ENCODE results near the gene NPAS4. TPM values are rescaled to one million over a fixed set of nuclear protein-coding genes. Genes with fewer than 3 reads are reported as not detected.
"Not testable (repeated sequence)": the region's sequence is repeated elsewhere in the genome, so short reads cannot be mapped to it uniquely, and the experiment has no call there.

The NPAS4 gene
- not detected for total RNA-seq
- total RNA-seq (2013), result not detected

- Histone ChIP-seq H3K36me3 (ENCODE audit: control insufficient read depth, insufficient read depth, low read length) (no peaks in the 10 kb centered on the region), H3K4me3 (ENCODE audit: low read length) (no peak within 1 kb of the TSS), H3K27me3 (ENCODE audit: control insufficient read depth, insufficient read depth, low read length) (peaks cover 26% of the 10 kb centered on the region), H3K27ac (ENCODE audit: low read length) (no peak within 1 kb of the TSS), H3K4me1 (ENCODE audit: control insufficient read depth, insufficient read depth, low read length) (peaks cover 11% of the 10 kb centered on the region), H3K9me3 (ENCODE audit: control insufficient read depth, insufficient read depth, low read length) (peaks cover 5% of the 10 kb centered on the region)
- intact Hi-C loops (cut with micrococcal nuclease), result no loop called here
- peaks cover 31 to 33% of the 10 kb centered on the region in 2 donors for H3K27me3 Mint-ChIP-seq (ENCODE audit: low read depth in 2 of 2)
- no peak for TF ChIP-seq CTCF (IDR thresholded peaks at IDR 0.05)
- peaks cover 6% of the 10 kb centered on the region in 2 donors for H3K4me1 Mint-ChIP-seq
- H3K4me3 Mint-ChIP-seq, result no peak within 1 kb of the TSS
- 12% methylated on average over 71 of the region's 71 CpGs for WGBS (ENCODE audit: insufficient coverage)
- H3K9me3 Mint-ChIP-seq, result peaks cover 0 to 4% of the 10 kb centered on the region in 2 donors
- H3K27ac Mint-ChIP-seq, result peak within 1 kb of the TSS in 1 of 2 donors; percentile 34
- ATAC-seq (no peak), DNase-seq (no peak)
- H3K36me3 Mint-ChIP-seq, result no peaks in the 10 kb centered on the region
These were observed at the start of gene NPAS4 for GRCh38 chr11:66420671-66421476. TSS of gene NPAS4 (plus strand) at chr11:66421035. CDS start at chr11:66421180, 145 bp downstream.

- Mint-ChIP-seq H3K9me3 (no peaks in the 10 kb centered on the region), H3K4me1 (no peaks in the 10 kb centered on the region), H3K27me3 (ENCODE audit: low read depth in 2 of 2) (peaks cover 0 to 10% of the 10 kb centered on the region in 2 donors), H3K27ac (peak within 1 kb of the TSS; percentile 21 to 42), H3K4me3 (peak within 1 kb of the TSS; percentile 89), H3K36me3 (no peaks in the 10 kb centered on the region)
- ATAC-seq, result peak; percentile 66 to 76 (median 67)
- Histone ChIP-seq H3K36me3 (ENCODE audit: control insufficient read depth, insufficient read depth, low read length) (no peaks in the 10 kb centered on the region), H3K4me1 (ENCODE audit: control insufficient read depth, insufficient read depth, low read length) (peaks cover 15% of the 10 kb centered on the region), H3K4me3 (ENCODE audit: low read length) (peak within 1 kb of the TSS; percentile 70), H3K9me3 (ENCODE audit: control insufficient read depth, insufficient read depth, low read length) (no peaks in the 10 kb centered on the region), H3K27me3 (ENCODE audit: control insufficient read depth, insufficient read depth, low read length) (no peaks in the 10 kb centered on the region), H3K27ac (ENCODE audit: low read length) (peak within 1 kb of the TSS; percentile 37)
- under 1% methylated on average over 69 of the region's 72 CpGs for WGBS (ENCODE audit: insufficient coverage)
- intact Hi-C loops (cut with micrococcal nuclease), result no loop called here
- no peak for TF ChIP-seq CTCF (IDR thresholded peaks at IDR 0.05)
- peak; percentile 31 to 85 for DNase-seq
These were observed 49.0 kb upstream of the NPAS4 start, which contains the start of gene SLC29A2 for GRCh38 chr11:66371627-66372415. TSS of gene SLC29A2 (minus strand) at chr11:66371760. CDS start at chr11:66371591, 169 bp downstream.

- no peaks in the 10 kb centered on the region for H3K27me3 ChIP-seq (ENCODE audit: control insufficient read depth, insufficient read depth, low read length)
- H3K9me3 ChIP-seq (ENCODE audit: control insufficient read depth, insufficient read depth, low read length), result no peaks in the 10 kb centered on the region
- ATAC-seq (no peak), DNase-seq (no peak)
- peaks cover 15% of the 10 kb centered on the region for H3K4me1 ChIP-seq (ENCODE audit: control insufficient read depth, insufficient read depth, low read length)
- H3K36me3 ChIP-seq (ENCODE audit: control insufficient read depth, insufficient read depth, low read length), result no peaks in the 10 kb centered on the region
- intact Hi-C loops (cut with micrococcal nuclease), result no loop called here
- no peak overlapping the region for H3K27ac Mint-ChIP-seq
- H3K27me3 Mint-ChIP-seq (ENCODE audit: low read depth in 2 of 2), result peaks cover 6 to 9% of the 10 kb centered on the region in 2 donors
- peak overlapping the region; percentile 47 for H3K4me3 Mint-ChIP-seq
- TF ChIP-seq CTCF (IDR thresholded peaks at IDR 0.05), result no peak
- 90% methylated on average over 5 of the region's 5 CpGs for WGBS (ENCODE audit: insufficient coverage)
- H3K27ac ChIP-seq (ENCODE audit: low read length), result no peak overlapping the region
- H3K36me3 Mint-ChIP-seq, result no peaks in the 10 kb centered on the region
- no peaks in the 10 kb centered on the region for H3K9me3 Mint-ChIP-seq
- H3K4me3 ChIP-seq (ENCODE audit: low read length), result no peak overlapping the region
- H3K4me1 Mint-ChIP-seq, result no peaks in the 10 kb centered on the region
These were observed 47.6 kb upstream of the NPAS4 start for GRCh38 chr11:66373265-66373664.

GRCh38 chr11:66373690-66374287 is 47.0 kb upstream of the NPAS4 start:
- peaks cover 15% of the 10 kb centered on the region for H3K4me1 ChIP-seq (ENCODE audit: control insufficient read depth, insufficient read depth, low read length)
- H3K9me3 Mint-ChIP-seq; H3K27ac ChIP-seq (ENCODE audit: low read length); H3K9me3 ChIP-seq (ENCODE audit: control insufficient read depth, insufficient read depth, low read length); H3K36me3 Mint-ChIP-seq; H3K27me3 ChIP-seq (ENCODE audit: control insufficient read depth, insufficient read depth, low read length); intact Hi-C loops (cut with micrococcal nuclease); ATAC-seq; H3K27ac Mint-ChIP-seq; H3K4me1 Mint-ChIP-seq; H3K4me3 ChIP-seq (ENCODE audit: low read length); H3K36me3 ChIP-seq (ENCODE audit: control insufficient read depth, insufficient read depth, low read length); H3K27me3 Mint-ChIP-seq (ENCODE audit: low read depth in 2 of 2); DNase-seq: not testable (repeated sequence)
- peak overlapping the region; percentile 47 for H3K4me3 Mint-ChIP-seq
- whole genome bisulfite sequencing (ENCODE audit: insufficient coverage), result 92% methylated on average over 8 of the region's 9 CpGs

- H3K4me3 Mint-ChIP-seq; H3K4me1 Mint-ChIP-seq; H3K27ac Mint-ChIP-seq; intact Hi-C loops (cut with micrococcal nuclease); H3K9me3 ChIP-seq (ENCODE audit: control insufficient read depth, insufficient read depth, low read length); H3K4me3 ChIP-seq (ENCODE audit: low read length); H3K4me1 ChIP-seq (ENCODE audit: control insufficient read depth, insufficient read depth, low read length); ATAC-seq; H3K36me3 Mint-ChIP-seq; H3K27ac ChIP-seq (ENCODE audit: low read length); H3K9me3 Mint-ChIP-seq; H3K27me3 ChIP-seq (ENCODE audit: control insufficient read depth, insufficient read depth, low read length); DNase-seq; H3K36me3 ChIP-seq (ENCODE audit: control insufficient read depth, insufficient read depth, low read length); H3K27me3 Mint-ChIP-seq (ENCODE audit: low read depth in 2 of 2): not testable (repeated sequence)
- WGBS (ENCODE audit: insufficient coverage), result 35% methylated on average over 6 of the region's 7 CpGs
These were observed 40.6 kb upstream of the NPAS4 start for GRCh38 chr11:66380264-66380663.

Data from natural killer cell (primary cell).